ENCODE data around the gene POPDC2. TPM values are rescaled to one million over a fixed set of nuclear protein-coding genes. Genes with fewer than 3 reads are reported as not detected.

POPDC2 gene
- total and polyA plus RNA-seq, 10 of the 15 experiments (the other 5 are each of a cell fraction or from before 2014, with no cell fraction given): 1.8 to 12.7 (median 3.5) TPM

DNA sequence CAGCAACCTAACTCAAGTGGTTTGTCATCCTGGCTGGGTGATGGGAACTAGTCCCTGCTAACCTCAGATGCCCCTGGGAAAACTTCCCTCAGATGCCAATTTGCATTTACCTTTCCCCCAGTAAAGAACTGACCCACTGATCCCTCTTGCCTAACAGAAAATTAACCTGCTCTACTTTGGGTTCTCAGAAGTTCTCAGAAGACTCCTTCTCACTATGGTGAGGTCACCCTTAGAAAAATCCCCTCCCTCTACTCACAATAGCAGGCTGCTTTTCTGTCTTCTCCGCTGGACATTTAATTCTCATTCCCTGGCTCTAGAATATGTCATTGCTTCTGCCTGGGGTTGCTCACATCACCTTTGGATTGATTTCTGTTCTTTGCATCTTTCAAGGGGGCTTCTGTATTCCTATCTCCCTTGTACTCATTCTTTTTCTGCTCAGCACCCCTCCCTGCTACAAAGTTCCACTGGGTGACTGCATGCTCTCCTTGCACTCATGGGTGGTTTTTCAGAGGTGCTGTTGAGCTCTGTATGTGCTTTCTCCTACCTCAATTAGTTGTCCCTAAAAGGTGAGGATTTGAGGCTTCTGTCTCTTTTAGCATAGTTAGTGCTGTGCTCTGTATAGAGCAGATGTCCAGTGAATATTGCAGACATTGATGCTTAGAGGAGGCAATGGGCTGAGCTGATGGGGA lies 61.8 kb downstream of the POPDC2 start (continued):
- peak; percentile 87 for TF ChIP-seq MLLT1 (IDR thresholded peaks at IDR 0.05)
- no peak for TF ChIP-seq NFYB (IDR thresholded peaks at IDR 0.05; ENCODE audit: insufficient read depth, low read depth, low read length)
- TF ChIP-seq ZNF274 (IDR thresholded peaks at IDR 0.05; ENCODE audit: insufficient read depth, insufficient read length): no peak
- no peak for TF ChIP-seq ZSCAN29 (IDR thresholded peaks at IDR 0.05)
- no peak for TF ChIP-seq HDAC2 (IDR thresholded peaks at IDR 0.05)
- TF ChIP-seq CREB1 (IDR thresholded peaks at IDR 0.05; ENCODE audit: low read depth): no peak
- TF ChIP-seq CHD2 (IDR thresholded peaks at IDR 0.05; ENCODE audit: borderline replicate concordance, low read depth, low read length): no peak
- TF ChIP-seq, protein P1, sequence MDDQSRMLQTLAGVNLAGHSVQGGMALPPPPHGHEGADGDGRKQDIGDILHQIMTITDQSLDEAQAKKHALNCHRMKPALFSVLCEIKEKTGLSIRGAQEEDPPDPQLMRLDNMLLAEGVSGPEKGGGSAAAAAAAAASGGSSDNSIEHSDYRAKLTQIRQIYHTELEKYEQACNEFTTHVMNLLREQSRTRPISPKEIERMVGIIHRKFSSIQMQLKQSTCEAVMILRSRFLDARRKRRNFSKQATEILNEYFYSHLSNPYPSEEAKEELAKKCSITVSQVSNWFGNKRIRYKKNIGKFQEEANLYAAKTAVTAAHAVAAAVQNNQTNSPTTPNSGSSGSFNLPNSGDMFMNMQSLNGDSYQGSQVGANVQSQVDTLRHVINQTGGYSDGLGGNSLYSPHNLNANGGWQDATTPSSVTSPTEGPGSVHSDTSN (IDR thresholded peaks at IDR 0.05; ENCODE audit: insufficient replicate concordance, low read depth, low read length): no peak
- TF ChIP-seq ZBTB11 (CRISPR knock-in tag; IDR thresholded peaks at IDR 0.05): no peak
- TF ChIP-seq NR2C1 (IDR thresholded peaks at IDR 0.05): no peak
- TF ChIP-seq GABPA (IDR thresholded peaks at IDR 0.05; ENCODE audit: low read depth): no peak
- TF ChIP-seq SUPT20H (IDR thresholded peaks at IDR 0.05; ENCODE audit: borderline replicate concordance, control insufficient read depth, low read depth, low read length): no peak
- TF ChIP-seq TBL1XR1 (IDR thresholded peaks at IDR 0.05; ENCODE audit: low read depth, low read length): no peak; the same call in 1 of the 2 replicates
- TF ChIP-seq ZBED1 (IDR thresholded peaks at IDR 0.05; ENCODE audit: borderline replicate concordance): peak; percentile 62
- TF ChIP-seq USF1 (IDR thresholded peaks at IDR 0.05; ENCODE audit: borderline replicate concordance, extremely low read length, insufficient read depth, low read depth, low read length): no peak
- TF ChIP-seq MTA2 (IDR thresholded peaks at IDR 0.05; ENCODE audit: low read depth): peak; percentile 63; the same call in 1 of the 2 replicates
- no peak for TF ChIP-seq RFX5 (IDR thresholded peaks at IDR 0.05; ENCODE audit: low read depth, low read length)
- no peak for TF ChIP-seq E2F4 (IDR thresholded peaks at IDR 0.05; ENCODE audit: low read depth, low read length)
- TF ChIP-seq RCOR1 (conservative IDR thresholded peaks at IDR 0.05; ENCODE audit: low read depth, low read length): no peak
